ENCODE results near the gene SULT6B1. TPM values are rescaled to one million over a fixed set of nuclear protein-coding genes. Genes with fewer than 3 reads are reported as not detected.

SULT6B1 gene
- polyA plus RNA-seq, 1 donor (not counting 4 experiments of a cell fraction or from before 2014, with no cell fraction given) = not detected

DNA sequence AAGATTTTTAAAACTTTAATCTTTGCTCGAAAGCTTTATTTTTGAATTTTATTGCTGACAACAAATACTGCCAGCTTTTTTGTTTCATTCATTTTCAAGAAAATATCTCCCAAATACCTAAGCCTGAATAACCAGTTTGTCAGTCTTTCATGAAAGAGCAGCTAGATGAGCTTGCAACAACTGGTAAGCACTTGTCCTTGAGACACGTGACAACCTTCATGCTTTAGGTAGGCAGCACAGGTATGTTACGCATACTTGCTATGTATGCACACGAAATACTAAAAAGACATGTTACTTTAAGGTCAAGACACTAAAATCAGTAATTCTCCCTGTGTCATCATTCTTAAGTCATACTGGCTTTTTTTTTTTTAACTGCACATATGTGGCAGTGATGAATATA is 30.6 kb upstream of the SULT6B1 start:
- Histone ChIP-seq H2AFZ (ENCODE audit: control insufficient read depth, low read length) (no peak overlapping the region), H4K20me1 (ENCODE audit: control insufficient read depth, extremely low read depth, insufficient read depth, low read length) (peaks cover 4% of the 10 kb centered on the region), H3K9me1 (ENCODE audit: control insufficient read depth, extremely low read depth, insufficient read depth, low read length) (peaks cover 3% of the 10 kb centered on the region), H3K4me3 (ENCODE audit: control insufficient read depth in 2 of 3, extremely low read depth in 1 of 3, insufficient read depth in 2 of 3, low read depth in 1 of 3, low read length in 3 of 3) (no peak overlapping the region), H3K4me1 (ENCODE audit: control insufficient read depth, extremely low read depth, insufficient read depth, low read length) (peaks cover 13% of the 10 kb centered on the region), H3K4me2 (ENCODE audit: control insufficient read depth, extremely low read depth, insufficient read depth, low read depth, low read length) (peak overlapping the region; percentile 16), H3K36me3 (ENCODE audit: control insufficient read depth in 2 of 2, extremely low read depth in 1 of 2, insufficient read depth in 2 of 2, low read length in 2 of 2) (peaks cover 1 to 13% of the 10 kb centered on the region in 2 experiments), H3K27me3 (ENCODE audit: control insufficient read depth, extremely low read depth, insufficient read depth, low read length) (no peaks in the 10 kb centered on the region), H3K9ac (ENCODE audit: control insufficient read depth, extremely low read depth, insufficient read depth, low read length) (no peak overlapping the region), H3K27ac (ENCODE audit: control insufficient read depth, insufficient read depth, low read length) (peak overlapping the region; percentile 27), H3K79me2 (ENCODE audit: control insufficient read depth, insufficient read depth, low read length) (peaks cover 10% of the 10 kb centered on the region), H3K9me3 (ENCODE audit: control insufficient read depth, low read depth, low read length) (no peaks in the 10 kb centered on the region)
- no peak for TF ChIP-seq EZH2 (IDR thresholded peaks at IDR 0.05; ENCODE audit: low read length)
- TF ChIP-seq, protein P1, sequence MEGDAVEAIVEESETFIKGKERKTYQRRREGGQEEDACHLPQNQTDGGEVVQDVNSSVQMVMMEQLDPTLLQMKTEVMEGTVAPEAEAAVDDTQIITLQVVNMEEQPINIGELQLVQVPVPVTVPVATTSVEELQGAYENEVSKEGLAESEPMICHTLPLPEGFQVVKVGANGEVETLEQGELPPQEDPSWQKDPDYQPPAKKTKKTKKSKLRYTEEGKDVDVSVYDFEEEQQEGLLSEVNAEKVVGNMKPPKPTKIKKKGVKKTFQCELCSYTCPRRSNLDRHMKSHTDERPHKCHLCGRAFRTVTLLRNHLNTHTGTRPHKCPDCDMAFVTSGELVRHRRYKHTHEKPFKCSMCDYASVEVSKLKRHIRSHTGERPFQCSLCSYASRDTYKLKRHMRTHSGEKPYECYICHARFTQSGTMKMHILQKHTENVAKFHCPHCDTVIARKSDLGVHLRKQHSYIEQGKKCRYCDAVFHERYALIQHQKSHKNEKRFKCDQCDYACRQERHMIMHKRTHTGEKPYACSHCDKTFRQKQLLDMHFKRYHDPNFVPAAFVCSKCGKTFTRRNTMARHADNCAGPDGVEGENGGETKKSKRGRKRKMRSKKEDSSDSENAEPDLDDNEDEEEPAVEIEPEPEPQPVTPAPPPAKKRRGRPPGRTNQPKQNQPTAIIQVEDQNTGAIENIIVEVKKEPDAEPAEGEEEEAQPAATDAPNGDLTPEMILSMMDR (optimal IDR thresholded peaks at IDR 0.05 in 1 of 3, IDR thresholded peaks at IDR 0.05 in 1 of 3, conservative IDR thresholded peaks at IDR 0.05 in 1 of 3; ENCODE audit: extremely low read depth in 1 of 3, insufficient read depth in 2 of 3, low read length in 3 of 3) = no peak
- dilution Hi-C loops (cut with MboI; ENCODE audit: extremely low pct_ligation_motif_present, low sequenced_read_pairs) = no loop called here
- DNase-seq (ENCODE audit: low read depth, low spot score) (peak; percentile 70), FAIRE-seq (peak; percentile 88)

GRCh38 chr2:37215250-37215649 is 26.8 kb upstream of the SULT6B1 start:
- Histone ChIP-seq H4K20me1 (ENCODE audit: control insufficient read depth, extremely low read depth, insufficient read depth, low read length) (no peaks in the 10 kb centered on the region), H3K4me1 (ENCODE audit: control insufficient read depth, extremely low read depth, insufficient read depth, low read length) (peaks cover 13% of the 10 kb centered on the region), H3K9me1 (ENCODE audit: control insufficient read depth, extremely low read depth, insufficient read depth, low read length) (no peaks in the 10 kb centered on the region), H2AFZ (ENCODE audit: control insufficient read depth, low read length) (no peak overlapping the region), H3K9me3 (ENCODE audit: control insufficient read depth, low read depth, low read length) (no peaks in the 10 kb centered on the region), H3K4me2 (ENCODE audit: control insufficient read depth, extremely low read depth, insufficient read depth, low read depth, low read length) (no peak overlapping the region), H3K4me3 (ENCODE audit: control insufficient read depth in 2 of 3, extremely low read depth in 1 of 3, insufficient read depth in 2 of 3, low read depth in 1 of 3, low read length in 3 of 3) (no peak overlapping the region), H3K79me2 (ENCODE audit: control insufficient read depth, insufficient read depth, low read length) (peaks cover 2% of the 10 kb centered on the region), H3K36me3 (ENCODE audit: control insufficient read depth in 2 of 2, extremely low read depth in 1 of 2, insufficient read depth in 2 of 2, low read length in 2 of 2) (peaks cover 3 to 15% of the 10 kb centered on the region in 2 experiments), H3K27ac (ENCODE audit: control insufficient read depth, insufficient read depth, low read length) (no peak overlapping the region), H3K9ac (ENCODE audit: control insufficient read depth, extremely low read depth, insufficient read depth, low read length) (no peak overlapping the region), H3K27me3 (ENCODE audit: control insufficient read depth, extremely low read depth, insufficient read depth, low read length) (no peaks in the 10 kb centered on the region)
- TF ChIP-seq, protein P1 (optimal IDR thresholded peaks at IDR 0.05 in 1 of 3, IDR thresholded peaks at IDR 0.05 in 1 of 3, conservative IDR thresholded peaks at IDR 0.05 in 1 of 3; ENCODE audit: extremely low read depth in 1 of 3, insufficient read depth in 2 of 3, low read length in 3 of 3) = no peak
- no peak for TF ChIP-seq EZH2 (IDR thresholded peaks at IDR 0.05; ENCODE audit: low read length)
- FAIRE-seq (no peak), DNase-seq (ENCODE audit: low read depth, low spot score) (no peak)
- dilution Hi-C loops (cut with MboI; ENCODE audit: extremely low pct_ligation_motif_present, low sequenced_read_pairs) = no loop called here

All from keratinocyte (primary cell).